ENCODE measurements around the gene DLG1.
"Not testable (repeated sequence)": the region's sequence is repeated elsewhere in the genome, so short reads cannot be mapped to it uniquely, and the experiment has no call there.

DLG1 gene

GRCh38 chr3:197283045-197283444 lies 15.4 kb downstream of the DLG1 start:
- DNase-seq: no peak

- DNase-seq: no peak
Measured at GRCh38 chr3:197281849-197282248, 16.6 kb downstream of the DLG1 start.

- DNase-seq: no peak
Measured at GRCh38 chr3:197280156-197280555, 18.3 kb downstream of the DLG1 start.

- DNase-seq: no peak
Measured at GRCh38 chr3:197278933-197279332, 19.5 kb downstream of the DLG1 start.

- not testable (repeated sequence) for DNase-seq
Measured at GRCh38 chr3:197276808-197277207, 21.6 kb downstream of the DLG1 start.

- DNase-seq: no peak
Measured at GRCh38 chr3:197270558-197271317, 27.7 kb downstream of the DLG1 start.

- no peak for DNase-seq
Measured at GRCh38 chr3:197269024-197269423, 29.4 kb downstream of the DLG1 start.

GRCh38 chr3:197268294-197268693 lies 30.1 kb downstream of the DLG1 start:
- DNase-seq: no peak

- no peak for DNase-seq
Measured at GRCh38 chr3:197266331-197266730, 32.1 kb downstream of the DLG1 start.

GRCh38 chr3:197262709-197263108 lies 35.7 kb downstream of the DLG1 start:
- no peak for DNase-seq

GRCh38 chr3:197261164-197261509 lies 37.3 kb downstream of the DLG1 start:
- no peak for DNase-seq

GRCh38 chr3:197260491-197261163 lies 37.8 kb downstream of the DLG1 start:
- no peak for DNase-seq

GRCh38 chr3:197259096-197259495 lies 39.3 kb downstream of the DLG1 start:
- no peak for DNase-seq

GRCh38 chr3:197258168-197258755 lies 40.1 kb downstream of the DLG1 start:
- no peak for DNase-seq

- DNase-seq: no peak
Measured at GRCh38 chr3:197257711-197258110, 40.7 kb downstream of the DLG1 start.

- peak; percentile 16 for DNase-seq
Measured at GRCh38 chr3:197256836-197257444, 41.5 kb downstream of the DLG1 start.

- DNase-seq: no peak
Measured at GRCh38 chr3:197256104-197256503, 42.3 kb downstream of the DLG1 start.

- no peak for DNase-seq
Measured at GRCh38 chr3:197253238-197253947, 45.0 kb downstream of the DLG1 start.

- DNase-seq: no peak
Measured at GRCh38 chr3:197249542-197249941, 48.9 kb downstream of the DLG1 start.

GRCh38 chr3:197248341-197248740 lies 50.1 kb downstream of the DLG1 start:
- DNase-seq: no peak

- DNase-seq: no peak
Measured at GRCh38 chr3:197244751-197245150, 53.7 kb downstream of the DLG1 start.

GRCh38 chr3:197242784-197243432 lies 55.5 kb downstream of the DLG1 start:
- DNase-seq: no peak

- DNase-seq: no peak
Measured at GRCh38 chr3:197241173-197241572, 57.2 kb downstream of the DLG1 start.

All from activated CD4-positive, alpha-beta T cell treated with anti-CD3 and anti-CD28 coated beads, Interleukin-2, amount 50 U/mL, for 1 hour (primary cell).